NOMO-1 treated with dmso at 0.1 percent for 144 hours (cell line): ENCODE results near the gene NKX3-2.
A peak's percentile ranks its signal among the peaks of the same experiment; 100 is the strongest.

Source experiments
- DNase-seq: peaks from one replicate; lab custom pipeline; 2025; ENCODE audit not compliant: unreplicated experiment; lab: John Stamatoyannopoulos, UW

NKX3-2 gene

DNA sequence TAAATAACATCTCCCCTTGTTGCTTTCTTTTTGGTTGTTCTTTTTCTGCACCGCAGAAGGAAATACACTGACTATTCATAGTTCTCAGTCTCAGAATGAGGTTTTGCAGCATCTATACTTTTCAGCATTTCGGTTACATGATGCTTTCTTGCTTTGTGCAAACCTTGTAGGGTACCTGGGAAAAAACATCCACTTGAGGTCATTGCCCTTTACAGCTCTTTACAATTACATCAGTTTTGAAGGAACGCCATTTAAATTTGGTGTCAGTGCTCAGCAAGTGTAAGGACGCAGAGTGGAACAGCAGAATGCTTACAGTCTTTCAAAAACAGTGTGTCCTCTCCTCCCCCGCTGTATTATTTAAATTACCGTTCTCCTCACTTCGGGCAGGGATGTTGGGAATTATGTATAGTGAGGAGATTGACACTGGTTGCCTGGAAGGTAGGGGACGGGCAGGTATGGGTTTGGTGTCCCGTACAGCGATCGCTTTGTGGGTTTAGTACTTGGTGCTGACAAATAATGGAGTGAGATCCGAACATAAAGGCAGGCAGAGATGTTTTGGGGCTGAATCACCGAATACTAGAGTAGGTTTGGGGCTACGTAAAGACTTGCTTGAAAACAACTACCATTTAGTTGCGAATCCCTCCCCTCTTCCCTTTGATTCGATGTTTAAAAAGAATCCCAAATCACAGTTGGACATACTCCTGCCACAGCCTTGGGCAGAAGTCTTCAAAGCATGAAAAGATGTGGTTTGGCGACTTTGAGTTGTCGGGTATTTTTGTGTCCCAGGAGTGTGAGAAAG, 2.0 kb upstream of the NKX3-2 start:
- DNase-seq = no peak

DNA sequence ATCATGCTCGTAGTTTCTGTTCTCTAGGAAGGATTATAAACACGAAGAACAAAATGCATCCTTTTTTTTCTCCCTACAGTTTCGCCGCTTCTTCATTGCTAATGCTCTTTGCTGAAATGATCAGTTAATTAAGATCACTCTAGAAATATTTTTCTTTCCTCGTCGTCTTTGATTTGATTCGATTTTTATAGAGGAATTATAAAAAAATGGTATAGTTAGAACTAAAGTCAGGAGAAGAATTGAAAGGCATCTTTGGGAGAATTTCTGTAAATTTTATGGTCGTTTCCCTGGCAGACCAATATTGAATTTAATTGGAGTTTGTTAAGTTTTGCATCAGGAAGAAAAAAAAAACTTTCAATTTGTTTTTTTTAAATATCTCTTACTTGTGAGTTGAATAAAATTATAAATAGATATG, 1.1 kb upstream of the NKX3-2 start:
- DNase-seq = no peak

DNA sequence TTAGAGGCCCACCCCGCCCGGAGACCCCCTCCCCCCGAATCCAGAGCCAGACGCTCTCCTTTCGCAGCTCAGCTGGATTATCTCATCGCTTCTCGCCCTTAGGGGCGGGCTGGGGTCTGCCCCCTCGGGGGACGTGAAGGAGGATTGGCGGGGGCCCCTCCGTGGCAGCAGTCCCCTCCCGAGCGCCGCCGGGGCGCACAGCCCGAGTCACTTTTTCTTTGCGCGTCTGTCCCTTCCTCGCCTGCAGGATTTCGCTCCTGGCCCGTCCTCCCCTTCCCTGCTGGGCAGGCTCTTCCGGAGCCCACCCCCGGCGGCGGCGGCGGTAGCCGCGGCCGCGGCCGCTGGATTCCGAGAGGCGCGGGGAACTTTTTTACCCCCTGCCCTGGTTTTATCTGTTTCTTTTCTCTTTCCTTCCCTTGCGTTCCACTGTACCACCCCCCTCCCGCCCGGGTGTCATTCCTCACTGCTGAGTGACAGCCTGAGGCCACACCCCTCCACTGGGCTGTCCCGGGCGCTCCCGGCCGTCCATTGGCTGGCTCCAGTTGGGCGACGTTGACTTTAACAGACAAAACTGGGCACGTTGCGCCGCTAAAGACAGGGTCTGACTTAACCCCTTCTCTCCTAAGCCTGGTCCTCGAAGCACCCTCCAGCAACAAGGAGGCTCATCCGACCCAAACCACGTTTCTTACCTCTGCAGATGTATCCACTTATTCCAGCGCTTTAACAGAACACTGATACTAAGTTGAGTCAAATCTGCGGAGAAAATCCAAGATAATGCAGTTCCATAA, 492 bp upstream of the NKX3-2 start:
- peak; percentile 79 for DNase-seq

DNA sequence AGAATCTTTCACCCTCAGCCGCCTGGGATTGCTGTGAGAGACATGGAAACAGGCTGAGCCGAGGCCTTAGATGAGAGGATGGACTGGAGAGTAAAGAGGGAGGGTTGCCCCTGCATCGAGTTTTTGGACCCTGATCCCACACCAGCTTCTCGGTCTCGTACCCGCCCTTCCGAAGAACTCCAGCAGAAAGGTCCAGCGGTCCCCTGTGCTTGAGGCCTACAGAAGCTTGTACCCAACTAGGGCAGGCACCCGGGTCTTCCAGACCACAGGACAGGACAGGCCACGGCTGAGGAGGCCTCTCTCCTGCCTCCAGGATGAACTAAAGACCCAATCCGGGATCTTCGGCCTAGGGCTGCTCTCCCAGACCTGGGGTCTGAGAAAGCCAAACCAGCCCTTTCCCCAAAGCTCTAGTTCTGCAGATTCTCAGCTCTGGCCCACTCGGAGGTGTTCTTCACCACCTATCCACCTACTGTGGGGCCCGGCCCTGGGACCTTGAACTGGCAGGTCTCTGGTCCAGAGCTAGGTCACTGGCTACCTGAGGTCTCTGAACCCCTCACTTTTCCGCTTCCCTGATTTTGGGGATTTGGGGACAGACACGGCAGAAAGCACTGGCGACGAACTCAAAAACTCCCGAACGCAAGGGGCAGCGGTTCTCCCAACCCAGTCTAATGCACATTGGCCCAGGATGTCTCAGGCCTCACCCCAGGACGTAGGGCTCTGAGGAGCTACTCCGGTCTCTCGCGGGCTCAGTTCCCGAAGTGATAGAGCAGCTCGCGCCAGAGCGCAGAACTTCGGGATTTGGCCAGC, 1.1 kb downstream of the NKX3-2 start:
- no peak for DNase-seq

- DNase-seq = no peak
Observed at GRCh38 chr4:13542577-13543031, 1.7 kb downstream of the NKX3-2 start.

GRCh38 chr4:13541720-13542576, 2.4 kb downstream of the NKX3-2 start:
- no peak for DNase-seq

- no peak for DNase-seq
Observed at GRCh38 chr4:13541176-13541604, 3.1 kb downstream of the NKX3-2 start.

DNA sequence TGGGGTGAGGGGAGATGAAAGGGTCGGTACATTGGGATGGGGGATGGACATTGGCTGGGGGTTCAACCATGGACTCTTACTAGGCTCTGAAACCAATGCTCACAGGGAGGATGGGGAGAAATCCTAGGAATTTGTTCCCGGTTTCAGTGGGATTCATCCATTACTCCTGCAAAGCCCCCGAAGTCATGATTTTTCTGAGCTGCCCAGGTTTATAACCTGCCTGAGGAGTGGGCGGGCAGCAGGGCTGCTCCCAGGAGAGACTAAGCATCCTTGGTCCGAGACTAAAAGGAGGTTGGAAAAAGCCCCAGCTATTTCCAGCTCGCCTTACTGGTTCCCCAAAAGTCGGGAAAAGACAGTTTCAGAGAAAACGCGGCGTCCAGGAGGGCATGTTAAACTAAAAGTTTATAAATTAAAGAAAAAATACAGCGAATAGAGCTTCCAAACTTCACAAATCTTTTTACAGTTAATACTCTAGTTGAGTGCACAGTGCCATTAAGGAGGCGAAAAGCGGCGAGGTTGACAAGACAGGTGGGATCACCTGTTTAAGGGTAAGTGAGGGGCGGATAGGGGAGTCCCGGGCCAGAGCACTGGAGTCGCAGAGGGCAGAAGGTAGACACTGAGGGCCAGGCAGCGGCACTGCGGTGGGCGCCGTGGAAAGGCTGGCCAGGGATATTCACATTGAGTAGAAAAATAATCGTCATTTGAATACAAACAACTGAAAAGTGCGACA, 3.7 kb downstream of the NKX3-2 start:
- no peak for DNase-seq

GRCh38 chr4:13539619-13540445, 4.5 kb downstream of the NKX3-2 start:
- DNase-seq = no peak

GRCh38 chr4:13539047-13539618, 5.2 kb downstream of the NKX3-2 start:
- DNase-seq = no peak

DNA sequence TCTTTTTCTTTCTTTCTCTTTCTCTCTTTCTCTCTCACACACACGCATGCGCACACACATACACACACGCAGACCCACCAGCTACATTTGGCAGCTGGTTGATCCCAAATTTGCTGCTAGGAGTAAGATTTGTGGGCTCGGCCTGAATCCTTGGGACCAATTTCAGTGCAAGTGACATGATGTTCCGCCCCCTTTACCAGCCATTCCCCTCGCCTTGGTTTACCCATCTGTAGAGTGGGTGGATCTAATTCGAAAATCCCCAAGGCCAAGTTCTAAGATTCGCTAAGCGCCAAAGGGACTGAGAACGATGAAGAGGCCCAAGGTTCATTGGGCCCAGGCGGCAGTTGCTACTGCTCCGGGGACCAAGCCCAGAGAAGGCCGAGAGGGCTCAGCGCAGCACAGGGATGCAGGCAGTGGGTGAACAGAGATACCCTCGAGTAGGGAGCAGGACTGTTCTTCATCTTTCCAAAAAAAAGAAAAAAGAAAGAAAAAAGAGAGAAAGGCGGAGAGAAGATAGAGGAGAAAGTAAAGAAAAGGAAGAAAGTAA, 5.8 kb downstream of the NKX3-2 start:
- DNase-seq = no peak

GRCh38 chr4:13537832-13538177, 6.5 kb downstream of the NKX3-2 start:
- DNase-seq = no peak

DNA sequence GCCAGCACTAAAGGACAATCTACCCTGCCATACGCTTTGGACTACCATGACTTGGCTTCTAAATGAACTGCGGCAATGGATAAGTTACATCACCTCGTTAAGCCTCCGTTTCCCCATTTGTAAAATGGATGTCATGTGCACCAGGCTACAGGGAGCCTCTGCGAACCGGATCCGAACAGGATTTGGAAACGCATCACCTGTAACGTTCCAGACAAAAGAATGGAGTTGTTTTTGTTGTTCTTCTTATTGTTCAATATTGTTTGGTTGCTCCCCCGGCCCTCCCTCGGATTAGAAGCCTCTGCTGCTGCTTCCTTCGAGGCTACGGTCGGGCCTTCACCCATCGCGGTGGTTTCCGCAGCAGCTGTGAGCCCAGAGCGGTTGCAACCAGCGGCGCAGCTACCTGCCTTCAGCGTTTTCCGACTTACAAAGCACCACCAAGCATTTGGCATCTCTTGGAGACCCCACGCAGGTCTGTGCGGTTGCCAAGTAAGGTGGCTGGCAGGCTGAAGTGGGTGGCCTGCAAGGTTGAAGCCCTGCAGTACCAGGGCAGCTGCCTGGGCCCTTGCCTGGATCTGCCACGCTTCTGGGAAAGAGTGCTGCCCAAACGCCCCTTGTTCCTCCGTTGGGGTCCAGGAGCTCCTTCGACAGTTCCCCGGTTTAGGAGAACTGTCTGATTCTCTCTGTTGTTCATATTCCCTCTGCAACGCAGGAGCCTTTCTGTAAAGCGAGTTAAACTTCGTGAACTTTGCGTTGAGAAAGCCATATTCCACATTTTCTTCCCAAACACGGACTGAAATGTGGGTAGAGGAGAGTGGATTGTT, 7.1 kb downstream of the NKX3-2 start:
- DNase-seq = no peak

- DNase-seq = no peak
Observed at GRCh38 chr4:13536607-13537006, 7.7 kb downstream of the NKX3-2 start.

DNA sequence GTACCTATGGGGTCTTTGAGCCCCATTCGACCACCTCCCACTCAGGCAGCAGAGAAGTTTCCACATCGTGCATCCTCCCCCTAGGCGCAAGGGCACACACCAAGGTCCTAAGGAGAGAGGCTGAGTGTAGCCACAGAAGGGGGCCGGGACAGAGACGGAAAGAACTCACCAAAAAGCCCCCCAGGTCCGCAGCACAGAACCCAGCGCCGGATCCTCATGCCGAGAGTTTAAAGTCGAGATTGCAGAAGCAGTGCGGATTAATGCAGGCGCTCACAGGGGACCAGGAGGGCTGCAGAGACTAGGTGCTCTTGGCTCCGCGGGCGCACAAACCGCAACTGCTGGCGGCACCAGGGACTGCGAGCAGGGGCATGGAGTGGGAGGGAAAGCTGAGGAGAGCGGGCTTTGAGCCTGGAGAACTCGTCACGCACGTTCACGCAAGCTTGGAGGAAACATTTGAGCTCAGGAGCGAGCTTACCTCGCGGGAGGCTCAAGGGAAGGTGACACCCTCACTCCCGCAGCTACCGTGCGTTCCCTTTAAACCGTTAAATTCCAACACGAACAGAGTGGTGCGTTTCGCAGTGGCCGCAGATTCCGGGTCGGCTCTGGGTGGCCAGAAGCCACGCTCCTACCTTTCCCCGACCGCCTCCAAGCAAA, 8.5 kb downstream of the NKX3-2 start:
- DNase-seq = no peak

GRCh38 chr4:13535118-13535517, 9.2 kb downstream of the NKX3-2 start:
- no peak for DNase-seq
